A673 (cell line): Measurements from ENCODE around the gene CHRNG. TPM values are rescaled to one million over a fixed set of nuclear protein-coding genes. Genes with fewer than 3 reads are reported as not detected.

Experiments
- BruUV-seq: library from RNA; stranded (reverse); fragments of 400-500 nt; replicated peaks from 2 replicates; lab custom pipeline; 2021; lab: Mats Ljungman, UMichigan
- CTCF ChIA-PET: fragments of 300-600 bp; sonication (Branson Sonifier 250); formaldehyde crosslinking; loops from one replicate; lab custom pipeline; 2022; ENCODE audit warnings: antibody characterized with exemption; lab: Charles Lee
- POLR2A ChIA-PET: fragments of 300-600 bp; sonication (Branson Sonifier 250); formaldehyde crosslinking; loops from one replicate; lab custom pipeline; 2022; ENCODE audit warnings: antibody characterized with exemption; ENCODE audit not compliant: low non-redundant PET; lab: Charles Lee
- DNase-seq: peaks from one replicate; pipeline ENCODE4 v3.0.0-alpha.2; 2015; ENCODE audit warnings: low spot score
- H3K27ac ChIP-seq: fragments of 200-600 bp; sonication (generic); 2 replicates; pipeline ENCODE4 v1.5.1; 2016; ENCODE audit warnings: mixed run types, low read depth, mild to moderate bottlenecking, mixed read lengths, antibody characterized with exemption, low read length; ENCODE audit not compliant: poor library complexity, severe bottlenecking
- H3K27me3 ChIP-seq: fragments of 200-600 bp; sonication (generic); replicated peaks from 2 replicates; pipeline ENCODE4 v1.6.1; 2017; ENCODE audit warnings: mixed run types, low read depth, mild to moderate bottlenecking, mixed read lengths, antibody characterized with exemption, low read length; ENCODE audit not compliant: insufficient read depth, poor library complexity
- H3K36me3 ChIP-seq: fragments of 200-600 bp; sonication (generic); 2 replicates; pipeline ENCODE4 v1.6.1; 2016; ENCODE audit warnings: mixed run types, mild to moderate bottlenecking, mixed read lengths, antibody characterized with exemption, low read length; ENCODE audit not compliant: insufficient read depth, poor library complexity, severe bottlenecking
- H3K4me1 ChIP-seq: fragments of 200-600 bp; sonication (generic); 2 replicates; pipeline ENCODE4 v1.6.1; 2017; ENCODE audit warnings: mixed run types, mild to moderate bottlenecking, mixed read lengths, antibody characterized with exemption, low read length; ENCODE audit not compliant: insufficient read depth, poor library complexity, severe bottlenecking
- H3K4me3 ChIP-seq: fragments of 200-600 bp; sonication (generic); 2 replicates; pipeline ENCODE4 v1.5.1; 2016; ENCODE audit warnings: low read depth, mixed run types, mild to moderate bottlenecking, mixed read lengths, low read length; ENCODE audit not compliant: poor library complexity, severe bottlenecking
- H3K9me3 ChIP-seq: fragments of 200-600 bp; sonication (generic); 2 replicates; pipeline ENCODE4 v1.6.1; 2016; ENCODE audit warnings: mixed run types, low read depth, mild to moderate bottlenecking, mixed read lengths, antibody characterized with exemption, low read length; ENCODE audit not compliant: poor library complexity, severe bottlenecking
- EZH2 ChIP-seq: fragments of 200-600 bp; sonication (generic); IDR thresholded peaks from 2 replicates; pipeline ENCODE4 v1.6.1; 2017; ENCODE audit warnings: borderline replicate concordance, low read depth, mild to moderate bottlenecking, mixed read lengths, antibody characterized with exemption, low read length; ENCODE audit not compliant: poor library complexity, severe bottlenecking
- intact Hi-C: fragments of 100-400 bp; cut with micrococcal nuclease; formaldehyde crosslinking; loops from one replicate; pipeline ENCODE4 v1.10.0; 2022; ENCODE audit not compliant: unreplicated experiment
- total RNA-seq: library from RNA; stranded (reverse); gene quantifications from 2 replicates; pipeline ENCODE4 v1.2.3, GENCODE V29; 2021
- TF ChIP-seq, protein P1 (sequence below): fragments of 300-800, 200-600 bp; sonication (generic); conservative IDR thresholded peaks from 2 replicates; pipeline ENCODE4 v1.5.1; 2017; ENCODE audit warnings: low read depth, mild to moderate bottlenecking, antibody characterized with exemption, low read length, moderate library complexity, mixed read lengths

CHRNG gene
- total RNA-seq, 1 experiment from 2014 or later: not detected

DNA sequence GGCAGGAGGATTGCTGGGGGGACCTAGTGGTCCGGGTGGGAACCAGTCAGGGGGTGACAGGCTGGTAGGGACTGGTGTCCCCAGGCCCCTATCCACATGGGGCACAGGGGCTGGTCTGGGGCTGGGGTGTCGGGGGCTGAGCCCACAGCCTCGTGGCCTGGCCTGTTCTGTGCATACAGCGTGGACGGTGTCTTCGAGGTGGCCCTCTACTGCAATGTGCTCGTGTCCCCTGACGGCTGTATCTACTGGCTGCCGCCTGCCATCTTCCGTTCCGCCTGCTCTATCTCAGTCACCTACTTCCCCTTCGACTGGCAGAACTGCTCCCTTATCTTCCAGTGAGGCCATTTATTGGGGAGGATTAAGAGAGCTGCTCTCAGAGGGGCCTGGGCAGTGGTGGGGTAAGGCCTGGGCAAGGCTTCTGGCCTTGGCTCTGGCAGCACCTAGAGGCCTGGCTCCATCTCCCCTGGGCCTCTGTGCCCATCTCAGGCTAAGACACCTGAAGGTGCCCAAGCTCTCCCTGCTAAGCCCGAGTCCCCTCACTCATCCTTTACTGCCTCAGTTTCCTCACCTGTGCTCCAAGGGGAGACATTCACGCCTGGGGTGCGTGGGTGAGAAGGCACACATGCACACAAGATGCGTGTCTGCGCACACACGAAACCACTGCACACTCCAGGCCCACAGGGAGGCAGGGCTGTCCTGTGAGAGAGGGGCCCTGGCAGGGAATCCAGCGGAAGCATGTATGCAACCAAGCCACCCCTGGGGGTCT is 1.9 kb downstream of the CHRNG start:
- no peak for DNase-seq

DNA sequence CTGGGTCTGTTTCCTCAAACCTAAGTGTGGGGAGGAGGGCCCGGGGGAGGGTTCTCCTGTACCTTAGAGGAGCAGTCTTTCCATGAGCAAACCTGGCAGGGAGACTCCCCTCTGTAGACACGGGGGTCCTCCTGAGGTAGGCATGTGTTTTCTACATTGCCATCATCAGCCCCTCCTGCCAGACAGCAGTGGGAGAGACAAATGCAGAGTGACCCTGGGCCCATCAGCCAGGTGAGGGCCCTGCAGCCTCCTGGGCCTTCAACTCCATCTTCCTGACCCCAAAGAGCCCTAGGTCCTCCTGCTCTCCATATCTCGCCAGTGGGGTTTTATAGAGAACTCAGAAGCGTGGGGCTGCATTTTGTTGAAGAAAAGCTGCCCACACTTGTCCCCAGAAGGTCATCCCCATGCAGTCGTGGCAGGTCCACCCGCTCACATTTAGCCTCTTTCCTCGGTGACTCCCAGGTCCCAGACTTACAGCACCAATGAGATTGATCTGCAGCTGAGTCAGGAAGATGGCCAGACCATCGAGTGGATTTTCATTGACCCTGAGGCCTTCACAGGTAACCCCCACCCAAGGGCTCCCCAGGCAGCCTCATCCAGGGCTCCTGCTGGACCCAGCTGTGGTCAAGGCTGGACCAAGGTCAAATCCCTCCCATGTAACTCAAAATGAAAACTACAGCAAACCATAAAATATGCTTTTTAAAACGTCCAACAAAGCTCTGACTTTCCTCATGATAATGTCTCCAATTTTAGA is 2.6 kb downstream of the CHRNG start:
- TF ChIP-seq EZH2: no peak
- TF ChIP-seq, protein P1, sequence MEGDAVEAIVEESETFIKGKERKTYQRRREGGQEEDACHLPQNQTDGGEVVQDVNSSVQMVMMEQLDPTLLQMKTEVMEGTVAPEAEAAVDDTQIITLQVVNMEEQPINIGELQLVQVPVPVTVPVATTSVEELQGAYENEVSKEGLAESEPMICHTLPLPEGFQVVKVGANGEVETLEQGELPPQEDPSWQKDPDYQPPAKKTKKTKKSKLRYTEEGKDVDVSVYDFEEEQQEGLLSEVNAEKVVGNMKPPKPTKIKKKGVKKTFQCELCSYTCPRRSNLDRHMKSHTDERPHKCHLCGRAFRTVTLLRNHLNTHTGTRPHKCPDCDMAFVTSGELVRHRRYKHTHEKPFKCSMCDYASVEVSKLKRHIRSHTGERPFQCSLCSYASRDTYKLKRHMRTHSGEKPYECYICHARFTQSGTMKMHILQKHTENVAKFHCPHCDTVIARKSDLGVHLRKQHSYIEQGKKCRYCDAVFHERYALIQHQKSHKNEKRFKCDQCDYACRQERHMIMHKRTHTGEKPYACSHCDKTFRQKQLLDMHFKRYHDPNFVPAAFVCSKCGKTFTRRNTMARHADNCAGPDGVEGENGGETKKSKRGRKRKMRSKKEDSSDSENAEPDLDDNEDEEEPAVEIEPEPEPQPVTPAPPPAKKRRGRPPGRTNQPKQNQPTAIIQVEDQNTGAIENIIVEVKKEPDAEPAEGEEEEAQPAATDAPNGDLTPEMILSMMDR: no peak
- CTCF ChIA-PET: interaction anchor here (0.6 kb wide), 1 partner anchor 61 kb away, joined by 9 read pairs; no protein-coding TSS in a partner anchor
- DNase-seq: no peak
- Histone ChIP-seq H3K9me3 (no peaks in the 10 kb centered on the region), H3K36me3 (peaks cover 7% of the 10 kb centered on the region), H3K4me1 (no peaks in the 10 kb centered on the region), H3K27ac (no peak overlapping the region), H3K27me3 (no peaks in the 10 kb centered on the region), H3K4me3 (no peak overlapping the region)
- intact Hi-C loops: no loop called here
- POLR2A ChIA-PET: no interaction called here
- BruUV-seq: no TSS peak

More for the DNA sequence above, 1.9 kb downstream of the CHRNG start:
- intact Hi-C loops: no loop called here
- no peaks in the 10 kb centered on the region for H3K9me3 ChIP-seq
- CTCF ChIA-PET: no interaction called here
- TF ChIP-seq, protein P1: no peak
- TF ChIP-seq EZH2: no peak
- H3K36me3 ChIP-seq: peaks cover under 1% of the 10 kb centered on the region
- no peaks in the 10 kb centered on the region for H3K4me1 ChIP-seq
- BruUV-seq: no TSS peak
- POLR2A ChIA-PET: no interaction called here
- H3K27me3 ChIP-seq: no peaks in the 10 kb centered on the region
- no peak overlapping the region for H3K27ac ChIP-seq
- H3K4me3 ChIP-seq: no peak overlapping the region

DNA sequence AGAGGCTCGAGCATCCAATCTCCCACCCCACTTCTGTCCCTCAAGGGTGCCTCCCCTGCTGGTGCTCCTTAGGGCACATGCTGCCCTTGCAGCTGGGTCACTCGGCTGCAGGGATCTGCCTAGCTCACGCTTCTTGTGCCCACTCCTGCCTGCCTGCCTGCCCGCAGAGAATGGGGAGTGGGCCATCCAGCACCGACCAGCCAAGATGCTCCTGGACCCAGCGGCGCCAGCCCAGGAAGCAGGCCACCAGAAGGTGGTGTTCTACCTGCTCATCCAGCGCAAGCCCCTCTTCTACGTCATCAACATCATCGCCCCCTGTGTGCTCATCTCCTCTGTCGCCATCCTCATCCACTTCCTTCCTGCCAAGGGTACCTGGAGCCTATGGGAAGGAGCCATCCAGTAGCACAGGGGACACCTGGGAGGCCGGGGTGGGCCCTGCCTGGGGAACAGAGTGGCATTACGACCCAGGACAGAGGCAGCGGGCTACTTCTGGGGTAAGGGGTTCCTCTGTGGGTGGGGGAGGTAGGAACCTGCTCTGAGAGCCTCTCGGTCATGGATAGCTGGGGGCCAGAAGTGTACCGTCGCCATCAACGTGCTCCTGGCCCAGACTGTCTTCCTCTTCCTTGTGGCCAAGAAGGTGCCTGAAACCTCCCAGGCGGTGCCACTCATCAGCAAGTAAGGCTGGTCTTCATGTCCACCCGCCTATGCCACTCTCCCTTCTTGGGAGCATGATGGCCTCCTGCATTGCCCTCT is 3.4 kb downstream of the CHRNG start:
- no peak overlapping the region for H3K4me3 ChIP-seq
- H3K27me3 ChIP-seq: no peaks in the 10 kb centered on the region
- intact Hi-C loops: no loop called here
- CTCF ChIA-PET: interaction anchor here (0.6 kb wide), 1 partner anchor 60 kb away, joined by 9 read pairs; no protein-coding TSS in a partner anchor
- H3K9me3 ChIP-seq: no peaks in the 10 kb centered on the region
- POLR2A ChIA-PET: no interaction called here
- TF ChIP-seq, protein P1: no peak
- TF ChIP-seq EZH2: no peak
- no peak for DNase-seq
- H3K36me3 ChIP-seq: peaks cover 7% of the 10 kb centered on the region
- no peak overlapping the region for H3K27ac ChIP-seq
- H3K4me1 ChIP-seq: no peaks in the 10 kb centered on the region
- BruUV-seq: no TSS peak
